HG02588 (cell line): ENCODE results near the gene LEO1.
"Not testable (repeated sequence)": the region's sequence is repeated elsewhere in the genome, so short reads cannot be mapped to it uniquely, and the experiment has no call there.

Experiments used
- ATAC-seq: cut with Tn5 transposase; IDR thresholded peaks from one replicate; pipeline ENCODE4 v1.9.1; 2021; ENCODE audit warnings: mild to moderate bottlenecking, moderate library complexity; ENCODE audit not compliant: unreplicated experiment

LEO1 gene

DNA sequence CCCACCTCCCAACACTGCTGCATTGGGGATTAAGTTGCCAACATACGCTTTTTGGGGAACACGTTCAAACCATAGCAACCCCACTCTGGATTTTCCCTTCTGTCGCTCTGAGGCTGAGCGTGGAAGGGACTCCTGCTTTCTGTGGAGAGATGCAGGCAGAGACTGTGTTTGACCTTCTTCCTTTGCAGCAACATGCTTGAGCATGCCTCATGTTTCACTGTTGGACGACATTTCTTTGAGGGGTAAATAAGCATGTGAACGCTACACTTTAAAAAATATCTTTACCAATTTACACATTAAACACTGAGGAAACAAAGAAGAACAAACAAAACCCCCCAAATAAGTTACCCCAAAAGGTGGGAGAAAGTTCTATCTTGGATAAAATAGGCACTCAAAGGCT lies 33.2 kb upstream of the LEO1 start:
- no peak for ATAC-seq

DNA sequence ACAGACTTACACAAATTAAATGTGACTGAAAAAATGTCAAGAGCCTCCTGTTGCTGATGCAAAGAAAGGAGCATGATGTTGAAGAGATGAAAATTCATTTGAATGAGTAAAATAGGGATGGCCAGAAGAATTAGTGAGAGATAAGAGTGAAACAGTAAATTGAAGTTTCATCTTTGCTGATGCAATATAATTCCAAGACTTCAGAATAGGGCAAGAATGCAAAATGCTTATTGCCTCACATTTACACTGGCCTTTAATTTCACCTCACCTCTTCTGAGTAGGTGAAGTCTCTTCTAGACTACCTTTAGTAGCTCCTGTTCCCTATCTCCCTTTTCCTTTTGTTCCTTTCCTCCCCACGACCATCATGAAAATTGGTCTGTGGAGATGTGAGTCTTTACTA lies 32.1 kb upstream of the LEO1 start:
- ATAC-seq = no peak

DNA sequence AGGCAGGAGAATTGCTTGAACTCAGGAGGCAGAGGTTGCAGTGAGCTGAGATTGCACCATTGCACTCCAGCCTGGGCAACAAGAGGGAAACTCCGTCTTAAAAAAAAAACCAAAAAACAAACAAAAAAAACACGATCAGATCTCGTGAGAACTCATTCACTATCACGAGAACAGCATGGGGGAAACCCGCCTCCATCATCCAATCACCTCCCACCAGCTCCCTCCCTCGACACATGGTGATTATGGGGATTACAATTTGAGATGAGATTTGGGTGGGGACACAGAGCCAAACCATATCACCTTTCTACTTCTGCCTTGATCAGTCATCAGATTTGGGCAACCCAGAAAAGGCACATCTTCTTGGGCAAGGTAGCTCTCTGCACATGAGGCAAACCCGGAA lies 31.5 kb upstream of the LEO1 start:
- ATAC-seq = not testable (repeated sequence)

GRCh38 chr15:52002351-52002750 lies 30.8 kb upstream of the LEO1 start:
- no peak for ATAC-seq

- no peak for ATAC-seq
Observed at GRCh38 chr15:51992953-51993352, 21.4 kb upstream of the LEO1 start.

DNA sequence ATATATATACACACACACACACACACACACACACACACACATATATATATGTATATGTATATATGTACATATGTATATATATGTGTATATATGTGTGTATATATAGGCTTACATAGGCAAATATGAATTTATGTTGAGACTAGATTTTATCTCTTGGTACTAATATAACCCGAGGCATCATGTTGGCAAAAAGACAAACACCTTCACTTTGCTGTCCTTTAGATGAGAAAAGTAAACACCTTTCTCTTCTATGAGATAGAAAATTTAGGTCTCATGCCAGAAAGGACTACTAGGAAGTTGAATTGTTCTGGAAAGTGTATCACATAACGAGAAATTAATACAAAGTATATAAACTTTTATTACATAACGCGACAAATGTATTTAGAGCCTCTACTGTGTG lies 19.6 kb upstream of the LEO1 start:
- ATAC-seq = no peak

GRCh38 chr15:51982770-51983103 lies 11.2 kb upstream of the LEO1 start:
- no peak for ATAC-seq

- ATAC-seq = peak; percentile 91
Observed at GRCh38 chr15:51982013-51982769, 10.6 kb upstream of the LEO1 start.

GRCh38 chr15:51973775-51974174 lies 2.2 kb upstream of the LEO1 start:
- no peak for ATAC-seq

DNA sequence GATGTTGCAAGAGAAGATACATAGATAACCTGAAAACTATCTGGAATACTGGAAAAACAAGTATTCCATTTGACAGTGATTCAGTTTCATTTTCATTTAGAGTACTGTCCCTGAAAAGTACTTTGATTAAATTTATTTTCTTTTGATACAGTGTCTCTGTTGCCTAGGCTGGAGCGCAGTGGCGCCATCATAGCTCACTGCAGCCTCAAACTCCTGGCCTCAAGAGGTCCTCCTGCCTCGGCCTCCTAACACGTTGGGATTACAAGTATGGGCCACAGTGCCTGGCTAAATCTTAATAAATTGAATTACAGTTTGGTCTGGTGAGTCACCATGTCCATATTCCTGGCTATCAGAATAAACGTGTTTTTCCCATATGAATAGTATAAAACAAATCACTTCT lies 1.6 kb upstream of the LEO1 start:
- no peak for ATAC-seq

DNA sequence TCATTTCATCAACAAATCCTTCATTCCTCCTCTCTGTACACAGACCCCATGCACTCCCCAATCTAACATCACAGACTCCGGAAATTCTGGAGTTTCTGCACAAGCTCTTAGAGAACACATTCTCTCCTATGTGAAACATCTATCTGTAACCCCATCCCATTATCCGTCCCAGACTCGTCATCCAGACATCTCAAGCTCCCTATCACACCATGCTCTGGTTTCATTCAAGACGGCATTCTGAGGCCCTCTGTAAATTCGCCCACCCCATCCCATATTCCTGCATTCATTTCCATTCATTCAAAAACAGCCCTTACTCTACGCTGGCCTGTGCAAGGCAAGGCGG lies 575 bp downstream of the LEO1 start:
- ATAC-seq = no peak

DNA sequence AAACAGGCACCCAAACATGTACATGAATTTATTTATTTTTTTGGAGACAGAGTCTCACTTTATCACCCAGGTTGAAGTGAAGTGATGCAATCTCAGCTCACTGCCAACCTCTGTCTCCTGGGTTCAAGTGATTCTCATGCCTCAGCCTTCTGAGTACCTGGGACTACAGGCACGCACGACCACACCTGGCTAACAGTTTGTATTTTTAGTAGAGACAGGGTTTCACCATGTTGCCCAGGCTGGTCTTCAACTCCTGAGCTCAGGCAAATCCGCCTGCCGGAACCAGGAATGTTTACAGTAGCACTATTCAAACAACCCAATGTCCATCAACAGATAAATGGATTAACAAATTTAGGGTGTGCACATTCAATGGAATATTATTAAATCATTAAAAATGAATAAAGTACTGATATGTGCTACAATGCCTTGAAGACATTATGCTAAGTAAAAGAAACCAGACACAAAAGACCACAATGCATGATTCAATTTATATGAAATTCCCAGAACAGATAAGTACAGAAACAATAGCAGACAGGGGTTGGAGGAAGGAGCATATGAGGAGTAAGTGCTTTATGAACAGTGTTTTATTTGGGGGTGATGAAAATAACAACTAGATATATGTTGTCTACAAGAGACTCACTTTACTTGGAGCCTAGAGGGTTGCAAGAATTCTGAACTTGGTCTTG lies 1.3 kb downstream of the LEO1 start:
- ATAC-seq = no peak

DNA sequence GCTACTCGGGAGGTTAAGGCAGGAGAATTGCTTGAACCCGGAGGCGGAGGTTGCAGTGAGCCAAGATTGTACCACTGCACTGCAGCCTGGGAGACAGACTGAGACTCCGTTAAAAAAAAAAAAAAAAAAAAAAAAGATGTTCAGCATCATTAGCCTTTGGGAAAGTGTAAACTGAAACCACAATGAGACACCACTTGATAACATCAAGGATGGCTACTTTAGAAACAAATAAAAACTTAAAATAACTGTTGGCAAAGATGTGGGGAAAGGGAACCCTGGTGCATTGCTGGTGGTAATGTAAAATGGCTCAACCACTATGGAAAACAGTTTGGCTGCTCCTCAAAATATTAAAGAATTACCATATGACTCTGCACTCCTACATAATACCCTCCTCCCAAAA lies 1.9 kb downstream of the LEO1 start:
- no peak for ATAC-seq

DNA sequence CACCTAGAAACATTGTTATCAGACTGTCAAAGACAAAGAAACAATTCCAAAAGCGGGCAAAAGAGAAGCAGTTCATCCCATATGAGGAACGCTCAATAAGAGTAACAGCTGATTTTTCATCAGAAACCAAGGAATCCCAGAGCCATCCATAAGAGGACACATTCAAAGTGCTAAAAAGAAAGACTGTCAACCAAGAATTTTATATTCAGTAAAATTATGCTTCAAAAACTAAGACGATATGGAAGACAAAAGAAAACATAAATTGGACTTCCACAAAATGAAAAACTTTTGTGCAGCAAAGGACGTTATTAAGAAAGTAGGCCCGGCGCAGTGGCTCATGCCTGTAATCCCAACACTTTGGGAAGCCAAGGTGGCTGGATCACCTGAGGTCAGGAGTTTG lies 4.0 kb downstream of the LEO1 start:
- no peak for ATAC-seq

DNA sequence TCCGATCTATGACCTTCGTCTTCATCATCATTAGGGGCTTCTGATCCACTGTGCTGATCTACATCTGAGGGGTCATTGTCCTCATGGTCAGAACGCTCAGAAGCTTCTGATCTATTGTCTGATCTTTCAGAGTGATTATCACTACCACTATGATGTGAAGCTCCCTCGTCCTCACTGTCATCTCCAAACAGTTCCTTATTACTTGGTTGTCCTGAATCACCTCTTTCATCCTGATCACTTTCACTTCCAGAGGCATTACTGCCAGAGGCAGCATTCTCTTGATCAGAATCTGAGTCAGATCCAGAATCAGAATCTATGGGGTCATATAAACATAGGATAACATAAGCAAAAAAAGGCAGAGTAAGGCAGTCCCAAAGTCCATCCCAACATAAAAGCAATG lies 5.4 kb downstream of the LEO1 start:
- no peak for ATAC-seq

DNA sequence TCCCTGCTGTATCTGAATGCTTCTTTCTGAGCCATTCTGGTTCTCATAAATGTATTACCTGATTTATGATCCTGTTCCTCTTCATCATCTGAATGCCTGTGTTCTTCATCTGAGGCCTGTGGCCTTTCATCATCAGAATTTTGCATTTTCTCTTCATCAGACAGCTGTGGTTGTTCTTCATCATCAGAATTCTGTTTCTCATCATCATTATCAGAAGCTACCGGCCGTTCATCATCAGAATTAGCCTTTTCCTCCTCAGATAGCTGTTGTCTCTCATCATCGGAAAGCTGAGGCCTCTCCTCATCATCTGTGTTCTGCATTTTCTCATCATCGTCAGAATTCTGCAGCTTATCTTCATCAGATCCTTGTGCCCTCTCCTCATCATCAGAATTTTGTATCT lies 5.9 kb downstream of the LEO1 start:
- ATAC-seq = no peak

GRCh38 chr15:51955504-51955903 lies 16.1 kb downstream of the LEO1 start:
- no peak for ATAC-seq

- ATAC-seq = no peak
Observed at GRCh38 chr15:51952805-51953204, 18.8 kb downstream of the LEO1 start.

- no peak for ATAC-seq
Observed at GRCh38 chr15:51947124-51947523, 24.5 kb downstream of the LEO1 start.

GRCh38 chr15:51939216-51939615 lies 32.4 kb downstream of the LEO1 start:
- no peak for ATAC-seq

DNA sequence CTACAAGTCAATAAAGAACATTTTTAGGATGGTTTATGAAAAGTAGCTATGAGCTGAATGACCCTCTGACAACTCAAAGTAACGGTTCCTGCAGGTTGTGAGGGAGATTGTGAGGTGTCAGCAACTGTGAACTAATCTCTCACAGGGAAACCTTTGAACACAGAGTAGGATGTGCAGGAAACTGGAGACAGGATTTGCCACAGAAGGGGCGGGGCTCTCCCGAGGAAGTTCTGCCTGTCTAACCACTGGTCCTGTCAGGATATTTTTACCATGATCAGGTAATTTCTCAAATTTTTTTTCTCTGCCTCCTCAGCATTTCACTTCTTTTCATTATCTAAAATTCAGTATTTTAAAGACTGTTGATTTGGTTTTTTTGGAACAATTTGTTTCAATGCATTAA lies 33.3 kb downstream of the LEO1 start:
- no peak for ATAC-seq

DNA sequence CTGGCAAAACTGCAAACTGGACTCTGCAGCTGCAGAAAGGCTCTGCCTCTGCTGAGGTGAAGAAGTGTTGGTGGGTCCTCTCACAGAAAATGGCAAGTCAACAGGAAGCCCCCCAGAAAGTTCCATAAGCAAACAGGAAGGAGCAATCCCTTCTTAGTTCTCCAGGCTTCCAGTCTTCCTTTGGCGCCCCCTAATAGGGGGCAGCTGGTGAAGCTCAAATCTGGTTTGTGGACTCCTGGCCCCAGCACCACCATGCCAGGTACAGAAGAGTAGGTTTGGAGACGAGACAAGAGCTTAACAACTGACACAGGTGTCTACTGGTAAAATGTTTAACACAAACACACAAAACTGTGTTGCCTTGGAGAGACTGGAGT lies 35.5 kb downstream of the LEO1 start:
- ATAC-seq = no peak

DNA sequence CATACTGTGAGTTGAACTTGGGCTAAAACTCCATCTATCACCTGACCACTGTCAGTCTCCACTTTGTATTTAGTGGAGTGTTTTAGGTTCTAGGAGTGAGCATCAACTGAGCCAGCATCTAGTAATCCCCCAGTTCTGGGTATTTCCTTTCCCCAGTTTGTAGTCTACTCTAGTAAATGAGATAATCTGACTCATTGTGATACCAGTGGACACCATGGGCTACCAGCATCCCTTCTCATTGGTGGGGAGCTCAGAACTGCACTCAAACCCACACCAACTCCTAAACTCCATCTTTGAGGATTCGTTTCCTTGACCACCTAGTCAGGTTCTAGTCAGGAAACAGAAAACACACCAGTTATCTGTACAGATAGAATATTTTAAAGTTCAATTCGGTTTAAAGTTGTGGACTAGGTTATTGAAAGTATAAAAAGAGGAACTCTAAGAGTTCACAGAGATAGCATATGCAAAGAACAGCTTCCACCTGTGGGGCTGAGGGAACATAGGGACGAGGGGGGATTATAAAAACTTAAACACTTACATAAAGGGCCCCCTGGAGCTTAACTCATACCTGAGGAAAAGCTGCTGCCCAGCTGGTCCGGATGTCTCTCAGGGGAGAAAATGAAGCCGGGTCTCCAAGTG lies 36.0 kb downstream of the LEO1 start:
- ATAC-seq = peak; percentile 92
